M059J (cell line): ENCODE results near the gene SLC25A45. TPM values are rescaled to one million over a fixed set of nuclear protein-coding genes. Genes with fewer than 3 reads are reported as not detected.
"Not testable (repeated sequence)": the region's sequence is repeated elsewhere in the genome, so short reads cannot be mapped to it uniquely, and the experiment has no call there.

Experiments
- DNase-seq: peaks from one replicate; pipeline ENCODE4 v3.0.0-alpha.2; 2012; ENCODE audit warnings: low read depth
- total RNA-seq: library from RNA; depleted of rRNA; stranded (reverse); fragments of >200 nt; shearing (Covaris generic); gene quantifications from 2 replicates; pipeline ENCODE4 v1.2.3, GENCODE V29; 2014

Gene SLC25A45
- total RNA-seq, 1 experiment from 2014 or later: 1.1 TPM

DNA sequence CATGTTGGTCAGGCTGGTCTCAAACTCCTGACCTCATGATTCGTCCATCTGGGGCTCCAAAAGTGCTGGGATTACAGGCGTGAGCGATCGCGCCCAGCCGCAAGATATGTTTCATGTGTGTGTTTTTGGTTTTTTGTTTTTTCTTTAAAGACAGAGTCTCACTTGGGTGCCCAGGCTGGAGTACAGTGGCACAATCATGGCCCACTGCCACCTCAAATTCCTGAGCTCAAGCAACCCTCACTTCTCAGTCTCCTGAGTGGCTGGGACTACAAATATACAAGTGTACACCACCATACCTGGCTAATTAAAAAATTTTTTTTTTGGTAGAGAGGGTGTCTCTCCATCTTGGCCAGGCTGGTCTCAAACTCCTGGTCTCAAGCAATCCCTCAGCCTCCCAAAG is 19.5 kb downstream of the SLC25A45 start:
- no peak for DNase-seq

DNA sequence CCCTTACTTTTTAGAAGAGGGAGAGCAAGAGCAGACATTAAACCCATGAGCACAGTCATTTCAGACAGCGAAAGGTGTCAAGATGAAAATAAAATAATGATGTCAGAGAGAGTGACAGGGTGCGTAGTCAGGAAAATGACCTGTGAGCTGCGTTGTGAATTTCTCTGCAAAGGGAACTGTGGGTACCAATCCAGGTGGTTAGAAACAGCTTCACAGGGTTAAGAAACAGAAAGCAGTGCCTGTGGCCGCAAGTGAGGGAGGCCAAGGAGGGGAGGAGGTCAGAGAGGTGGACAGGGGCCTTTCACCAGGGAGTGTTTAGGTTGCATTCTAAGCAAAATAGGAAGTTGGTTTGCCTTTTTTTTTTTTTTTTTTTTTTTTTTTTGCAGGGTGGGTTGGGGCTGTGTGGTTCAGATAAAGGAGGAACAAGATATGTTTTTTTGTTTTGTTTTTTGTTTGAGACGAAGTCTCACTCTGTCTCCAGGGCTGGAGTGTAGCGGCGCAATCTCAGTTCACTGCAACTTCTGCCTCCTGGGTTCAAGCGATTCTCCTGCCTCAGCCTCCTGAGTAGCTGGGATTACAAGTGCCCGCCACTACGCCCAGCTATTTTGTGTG is 20.0 kb downstream of the SLC25A45 start:
- DNase-seq: no peak

DNA sequence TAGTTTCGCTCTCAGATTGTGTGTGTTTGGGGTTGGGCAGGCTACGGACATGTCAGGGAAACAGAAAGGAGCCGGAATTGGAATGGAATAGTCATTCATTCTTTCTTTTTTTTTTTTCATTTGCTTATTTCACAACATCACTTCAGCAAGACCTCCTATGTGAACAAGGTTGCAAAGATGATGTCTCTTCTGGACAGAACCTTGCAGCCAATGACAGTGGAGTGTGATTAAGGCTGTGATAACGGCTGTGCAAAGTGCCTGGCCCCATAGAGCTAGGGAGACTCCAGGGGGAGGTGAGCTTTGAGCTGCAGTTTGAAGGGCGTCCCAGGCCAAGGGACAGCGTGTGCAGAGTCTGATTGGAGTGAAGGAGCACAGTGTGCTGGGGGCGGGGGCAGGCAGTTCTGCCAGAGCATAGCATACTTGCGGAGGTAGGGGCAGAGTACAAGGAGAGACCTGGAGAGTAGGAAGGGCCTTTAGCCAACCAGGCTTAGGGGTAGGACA is 24.5 kb downstream of the SLC25A45 start:
- no peak for DNase-seq

DNA sequence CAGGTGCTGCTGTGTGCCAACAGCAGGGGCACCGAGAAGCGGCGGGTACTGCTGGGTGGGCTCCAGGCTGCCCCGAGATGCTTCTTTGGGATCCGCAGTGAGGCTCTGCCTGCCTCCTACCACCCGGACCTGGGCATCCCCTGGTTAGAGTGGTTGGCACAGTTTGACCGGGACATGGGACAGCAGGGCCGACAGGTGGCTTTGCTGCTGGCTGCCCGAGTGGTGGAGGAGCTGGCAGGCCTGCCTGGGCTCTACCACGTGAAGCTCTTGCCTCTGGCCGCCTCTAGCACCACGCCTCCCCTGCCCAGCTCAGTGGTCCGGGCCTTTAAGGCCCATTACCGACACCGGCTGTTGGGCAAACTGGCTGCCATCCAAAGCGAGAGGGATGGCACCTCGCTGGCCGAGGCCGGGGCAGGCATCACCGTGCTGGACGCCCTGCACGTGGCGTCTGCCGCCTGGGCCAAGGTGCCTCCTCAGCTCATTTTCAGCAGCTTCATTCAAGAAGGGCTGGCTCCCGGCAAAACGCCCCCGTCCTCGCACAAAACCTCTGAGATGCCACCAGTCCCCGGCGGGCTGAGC is 26.0 kb downstream of the SLC25A45 start:
- DNase-seq: no peak

DNA sequence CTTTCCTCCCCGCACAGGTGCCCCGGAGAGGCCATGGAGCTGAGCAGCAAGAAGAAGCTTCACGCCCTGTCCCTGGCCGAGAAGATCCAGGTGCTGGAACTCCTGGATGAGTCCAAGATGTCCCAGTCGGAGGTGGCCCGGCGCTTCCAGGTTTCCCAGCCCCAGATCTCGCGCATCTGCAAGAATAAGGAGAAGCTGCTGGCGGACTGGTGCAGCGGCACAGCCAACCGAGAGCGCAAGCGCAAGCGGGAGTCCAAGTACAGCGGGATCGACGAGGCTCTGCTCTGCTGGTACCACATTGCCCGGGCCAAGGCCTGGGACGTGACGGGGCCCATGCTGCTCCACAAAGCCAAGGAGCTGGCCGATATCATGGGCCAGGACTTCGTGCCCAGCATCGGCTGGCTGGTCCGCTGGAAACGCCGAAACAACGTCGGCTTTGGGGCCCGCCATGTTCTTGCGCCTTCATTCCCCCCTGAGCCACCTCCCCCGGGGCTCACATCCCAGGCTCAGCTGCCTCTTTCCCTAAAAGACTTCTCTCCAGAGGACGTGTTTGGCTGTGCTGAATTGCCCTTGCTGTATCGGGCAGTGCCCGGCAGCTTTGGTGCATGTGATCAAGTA is 26.6 kb downstream of the SLC25A45 start:
- peak; percentile 69 for DNase-seq

DNA sequence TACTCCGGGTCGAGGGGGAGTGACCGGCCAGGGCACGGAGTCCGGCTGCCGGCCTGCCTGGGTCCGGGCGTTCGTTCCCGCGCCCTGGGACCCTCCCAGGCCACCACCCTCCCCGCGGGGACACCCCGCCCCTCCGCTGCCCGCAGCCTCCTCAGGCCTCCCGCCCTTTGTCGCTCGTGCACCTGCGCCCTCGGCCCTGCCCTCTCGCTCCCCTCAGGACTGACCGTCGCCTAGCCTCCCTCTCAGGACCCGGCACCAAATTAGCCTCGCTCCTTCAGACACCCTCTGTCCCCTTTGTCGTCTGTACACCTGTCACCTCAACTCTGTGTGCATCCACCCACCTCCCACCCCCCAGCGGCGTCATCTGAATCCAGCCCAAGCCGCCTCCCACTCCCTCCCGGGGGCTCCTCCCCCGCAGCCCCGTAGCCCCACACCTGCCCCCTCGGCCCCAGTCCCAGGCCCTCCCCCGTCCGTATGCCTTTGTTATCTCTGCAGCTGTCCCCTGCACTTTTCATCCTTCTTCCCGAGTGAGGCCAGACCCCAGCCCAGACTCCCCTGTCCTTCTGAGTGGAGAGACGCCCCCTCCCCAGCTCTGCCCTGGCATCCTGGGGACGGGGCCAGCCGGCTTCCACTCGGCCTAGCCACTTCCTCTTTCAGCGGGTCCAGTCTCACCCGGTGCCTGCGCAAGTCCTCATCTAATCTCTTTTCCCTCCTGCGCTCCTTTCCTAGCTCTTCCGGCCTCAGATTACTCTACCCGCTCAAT is 27.3 kb downstream of the SLC25A45 start:
- no peak for DNase-seq

DNA sequence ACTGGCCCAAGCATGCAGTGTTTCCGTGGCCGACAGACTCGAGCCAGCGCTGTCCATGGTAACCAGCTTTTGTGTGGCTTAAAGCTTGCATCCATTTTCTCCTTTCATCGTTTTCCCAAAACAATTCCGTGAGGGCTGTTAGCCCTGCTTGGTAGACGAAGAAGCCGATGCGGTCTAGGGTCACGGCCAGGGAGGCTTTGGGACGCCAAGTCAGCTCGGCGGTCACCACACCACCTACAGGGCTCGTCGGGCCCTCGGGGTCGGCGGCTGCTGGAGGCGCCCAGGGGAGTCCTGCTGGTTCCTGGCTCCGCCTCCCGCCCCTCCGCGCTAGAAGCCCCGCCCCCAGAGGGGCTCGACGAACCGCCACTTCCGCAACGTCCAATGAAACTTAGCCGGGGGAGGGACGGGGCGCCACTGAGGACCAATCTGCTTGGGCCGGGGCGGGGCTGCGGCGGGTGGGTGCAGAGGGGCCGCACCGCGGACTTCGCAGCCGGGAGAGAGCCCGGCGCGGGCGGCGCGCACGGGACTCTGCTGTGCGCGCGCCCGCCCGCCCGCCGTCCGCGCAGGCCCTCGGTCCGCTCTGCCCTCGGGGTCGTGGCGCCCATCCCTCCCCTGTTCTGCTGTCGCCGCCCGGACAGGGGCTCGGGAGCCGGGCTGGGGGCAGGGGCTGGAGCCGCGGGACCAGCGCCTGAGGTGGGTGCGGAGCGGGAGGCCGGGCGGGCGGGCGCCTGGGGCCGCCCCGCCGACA is 28.0 kb downstream of the SLC25A45 start, which contains the start of gene TIGD3:
Gene TIGD3, plus strand, starts transcription at position 487 of the 748 bp plus-strand sequence. CDS start 1,058 bp downstream, outside the sequence.
- DNase-seq: peak; percentile 94

DNA sequence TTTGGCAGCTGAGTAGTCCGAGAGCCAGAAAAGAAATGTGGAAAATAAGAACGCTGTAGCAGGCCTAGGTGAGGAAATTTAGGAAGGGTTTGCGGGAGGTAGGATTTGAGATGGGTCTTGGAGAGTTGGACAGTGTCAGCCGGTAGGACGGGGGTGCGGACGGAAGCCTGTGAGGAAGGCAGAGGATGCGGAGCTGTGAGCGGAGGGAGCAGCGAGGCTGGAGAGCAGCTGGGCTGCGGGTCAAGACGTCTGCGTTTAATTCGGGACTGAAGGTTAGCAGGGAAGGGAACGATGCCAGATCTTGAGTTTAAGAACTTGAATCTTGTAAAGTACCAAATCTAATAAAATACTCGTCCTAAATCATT is 28.6 kb downstream of the SLC25A45 start:
- DNase-seq: no peak

DNA sequence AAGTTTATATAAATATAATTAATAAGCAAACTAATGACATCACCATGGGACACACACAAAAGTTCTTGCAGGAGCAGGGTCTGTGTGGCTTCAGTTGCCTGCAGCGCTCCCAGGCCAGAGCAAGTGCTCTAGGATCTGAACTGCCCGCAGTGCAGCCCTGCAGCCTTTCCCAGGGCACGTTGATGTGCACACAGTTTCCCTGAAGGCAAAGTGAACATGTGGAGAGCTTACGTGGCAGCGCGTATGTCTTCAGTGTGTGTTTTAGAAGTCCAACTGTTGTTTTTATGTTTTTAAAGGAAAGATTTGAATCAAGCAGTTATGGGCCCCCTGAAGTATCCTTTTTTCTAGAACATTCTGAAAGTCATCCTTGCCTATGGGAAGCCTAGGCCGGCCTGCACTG is 29.1 kb downstream of the SLC25A45 start:
- DNase-seq: no peak

DNA sequence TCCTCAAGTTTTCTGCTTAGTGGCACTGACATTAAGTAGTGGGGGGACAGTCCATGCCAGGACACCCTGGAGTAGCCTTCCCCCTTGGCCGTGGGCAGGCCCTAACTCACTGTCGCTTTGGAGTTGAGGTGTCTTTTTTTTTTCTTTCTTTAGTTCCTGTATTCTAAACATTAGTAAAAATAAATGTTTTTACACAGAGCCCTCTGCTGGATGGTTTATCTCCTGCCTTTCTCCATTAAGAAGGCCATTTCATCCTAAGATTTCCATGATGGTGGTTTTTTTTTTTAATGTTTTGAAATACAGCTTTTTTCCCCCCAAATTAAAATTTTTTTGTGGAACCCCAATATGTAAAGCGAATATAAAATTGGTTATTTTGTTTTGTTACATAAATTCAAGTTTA is 29.7 kb downstream of the SLC25A45 start:
- DNase-seq: peak; percentile 29

DNA sequence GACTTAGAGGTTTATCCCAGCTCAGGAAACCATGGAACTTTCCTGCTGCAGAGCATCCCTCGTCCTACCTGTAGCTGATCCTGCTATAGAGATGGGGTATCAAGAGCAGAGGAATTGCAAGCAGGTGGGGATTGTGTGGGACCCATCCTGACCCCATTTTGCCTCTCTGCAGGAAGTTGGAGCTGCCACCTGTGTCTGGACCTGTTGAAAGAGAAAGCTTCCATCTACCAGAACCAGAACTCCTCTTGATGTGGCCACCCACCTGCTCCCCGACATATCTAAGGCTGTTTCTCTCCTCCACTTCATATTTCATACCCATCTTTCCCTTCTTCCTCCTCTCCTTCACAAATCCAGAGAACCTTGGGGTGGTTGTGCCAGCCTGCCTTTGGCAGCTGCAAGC is 30.9 kb downstream of the SLC25A45 start:
- no peak for DNase-seq

DNA sequence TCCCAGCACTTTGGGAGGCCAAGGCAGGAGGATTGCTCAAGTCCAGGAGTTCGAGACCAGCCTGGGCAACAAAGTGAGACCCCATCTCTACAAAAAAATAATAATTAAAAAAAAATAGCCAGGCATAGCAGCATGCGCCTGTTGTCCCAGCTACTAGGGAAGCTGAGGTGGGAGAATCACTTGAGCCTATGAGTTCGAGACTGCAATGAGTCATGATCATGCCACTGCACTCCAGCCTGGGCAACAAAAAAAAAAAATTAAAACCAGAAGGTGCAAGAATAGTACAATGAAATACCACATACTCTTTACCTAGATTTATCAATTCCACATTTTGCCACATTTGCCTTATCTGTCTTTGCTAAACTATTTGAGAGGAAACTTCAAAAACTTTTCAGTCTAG is 40.6 kb downstream of the SLC25A45 start:
- DNase-seq: no peak

DNA sequence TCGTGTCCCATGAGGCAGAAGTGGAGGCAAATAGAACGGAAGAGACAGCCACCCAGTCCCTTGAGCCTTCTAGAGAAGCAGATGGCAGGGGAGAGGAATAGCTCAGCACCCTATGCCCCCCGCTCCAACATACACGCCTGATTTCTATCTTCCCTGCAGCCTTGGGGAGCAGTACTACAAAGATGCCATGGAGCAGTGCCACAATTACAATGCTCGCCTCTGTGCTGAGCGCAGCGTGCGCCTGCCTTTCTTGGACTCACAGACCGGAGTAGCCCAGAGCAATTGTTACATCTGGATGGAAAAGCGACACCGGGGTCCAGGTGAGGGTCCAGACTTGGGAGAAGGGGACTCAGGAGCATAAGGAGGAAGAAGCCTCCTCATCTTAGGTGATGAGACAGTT is 42.2 kb downstream of the SLC25A45 start:
- no peak for DNase-seq

DNA sequence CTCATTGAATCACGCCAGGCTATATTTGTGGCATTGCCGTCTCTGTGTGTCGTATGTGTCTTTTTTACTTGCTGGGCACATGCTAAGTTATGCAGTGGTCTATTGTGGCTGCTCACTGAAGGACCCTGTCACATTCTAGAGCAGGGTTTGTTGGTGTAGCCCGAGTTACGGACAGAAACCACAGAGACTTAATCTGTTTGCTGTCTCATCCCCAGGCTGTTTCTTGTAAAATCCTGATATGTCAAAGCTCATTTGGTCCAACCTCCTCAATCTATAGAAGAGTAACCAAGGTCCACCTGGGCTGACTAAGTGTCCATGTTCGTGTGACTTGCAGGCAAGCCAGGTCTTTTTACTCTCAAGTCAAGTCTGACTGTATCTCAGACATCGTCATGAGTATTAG is 43.8 kb downstream of the SLC25A45 start:
- DNase-seq: no peak

DNA sequence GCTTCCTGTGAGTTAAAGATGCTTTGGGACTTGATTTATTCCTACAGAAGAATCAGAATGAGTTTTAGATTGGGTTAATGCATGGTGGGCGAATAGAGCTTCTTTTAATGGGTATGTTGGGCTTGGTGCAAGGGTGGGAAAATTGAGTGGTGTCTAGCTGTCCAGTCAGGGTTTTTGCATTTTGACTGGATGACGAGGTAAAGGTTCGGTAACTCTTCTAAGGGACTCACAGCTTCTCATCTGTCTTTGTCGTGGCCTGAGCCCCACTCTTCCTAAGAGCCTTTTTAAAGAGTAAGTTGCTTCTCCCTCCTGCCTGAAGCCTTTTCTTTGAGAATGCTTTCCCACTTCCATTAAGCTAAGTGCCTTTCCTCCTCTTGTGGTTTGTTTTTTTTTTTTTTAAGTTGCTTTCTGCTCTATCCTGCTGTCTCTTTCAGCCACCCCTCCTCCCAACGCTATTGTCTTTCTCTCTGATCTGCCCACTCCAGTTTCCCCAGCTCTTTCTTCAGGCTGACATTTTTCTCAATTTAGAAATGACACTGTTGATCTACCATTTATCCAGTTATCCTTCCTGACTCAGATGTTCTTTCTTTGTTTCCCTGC is 47.6 kb downstream of the SLC25A45 start:
- DNase-seq: no peak

DNA sequence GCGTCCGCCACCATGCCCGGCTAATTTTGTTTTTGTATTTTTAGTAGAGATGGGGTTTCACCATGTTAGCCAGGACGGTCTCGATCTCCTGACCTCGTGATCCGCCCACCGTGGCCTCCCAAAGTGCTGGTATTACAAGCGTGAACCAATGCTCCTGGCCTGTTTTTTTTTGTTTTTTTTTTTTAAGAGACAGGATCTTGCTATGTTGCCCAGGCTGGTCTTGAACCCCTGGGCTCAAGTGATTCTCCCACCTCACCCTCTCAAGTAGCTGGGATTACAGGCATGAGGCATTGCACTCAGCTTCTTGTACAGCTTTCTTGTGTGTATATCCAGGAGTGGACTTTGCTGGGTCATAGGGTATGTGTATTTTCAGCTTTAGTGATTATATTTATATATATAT is 49.9 kb downstream of the SLC25A45 start:
- DNase-seq: not testable (repeated sequence)

DNA sequence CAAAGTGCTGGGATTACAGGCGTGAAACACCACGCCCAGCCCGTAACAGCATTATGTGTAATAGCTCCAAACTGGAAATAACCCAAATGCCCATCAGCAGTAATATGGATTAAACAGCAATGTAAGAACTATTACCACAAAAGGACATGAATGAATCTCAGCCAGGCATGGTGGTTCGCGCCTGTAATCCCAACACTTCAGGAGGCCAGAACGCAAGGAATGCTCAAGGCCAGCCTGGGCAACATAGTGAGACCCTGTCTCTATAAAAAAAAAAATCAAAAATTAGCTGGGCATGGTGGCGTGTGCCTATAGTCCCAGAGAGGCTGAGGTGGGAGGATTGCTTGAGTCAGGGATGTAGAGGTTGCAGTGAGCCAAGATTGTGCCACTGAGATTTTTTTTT is 51.9 kb downstream of the SLC25A45 start:
- DNase-seq: no peak

DNA sequence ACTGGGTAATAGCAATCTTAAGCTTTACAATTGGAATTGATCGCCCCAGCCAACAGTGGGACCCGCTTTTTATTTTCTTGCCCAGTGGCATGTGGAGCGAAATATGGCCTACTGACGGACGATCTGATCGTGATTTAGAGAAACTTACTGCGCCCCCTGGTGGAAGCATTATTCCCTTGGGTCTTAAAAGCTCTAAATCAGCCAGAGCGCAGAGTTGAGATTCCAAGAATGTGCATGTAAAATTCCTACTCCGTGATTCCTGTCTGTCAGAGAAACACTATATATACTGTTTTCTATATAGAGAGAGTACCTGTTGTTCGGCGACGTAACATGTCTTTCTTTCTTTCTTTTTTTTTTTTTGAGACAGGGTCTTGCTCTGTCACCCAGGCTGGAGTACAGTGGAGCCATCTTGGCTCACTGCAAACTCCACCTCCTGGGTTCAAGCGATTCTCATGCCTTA is 52.5 kb downstream of the SLC25A45 start:
- peak; percentile 84 for DNase-seq

DNA sequence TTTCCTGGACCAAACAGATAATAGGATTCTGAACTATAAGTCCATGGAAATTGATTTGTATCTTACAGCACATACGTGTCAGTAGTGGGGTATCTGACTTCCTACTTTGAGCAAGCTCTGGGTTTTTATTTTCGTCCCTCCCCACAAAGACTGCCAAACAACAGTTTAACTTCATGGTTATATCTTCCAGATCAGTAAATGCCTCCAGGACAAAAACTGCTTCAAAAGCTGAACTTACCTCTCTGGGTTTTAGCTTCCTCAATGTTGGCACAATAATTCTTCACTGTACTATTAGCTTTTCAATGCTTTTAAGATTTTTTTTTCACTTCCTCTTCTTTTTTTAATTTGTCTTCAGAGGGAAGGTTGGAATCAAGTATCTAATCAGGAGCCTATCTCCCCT is 53.0 kb downstream of the SLC25A45 start:
- no peak for DNase-seq

DNA sequence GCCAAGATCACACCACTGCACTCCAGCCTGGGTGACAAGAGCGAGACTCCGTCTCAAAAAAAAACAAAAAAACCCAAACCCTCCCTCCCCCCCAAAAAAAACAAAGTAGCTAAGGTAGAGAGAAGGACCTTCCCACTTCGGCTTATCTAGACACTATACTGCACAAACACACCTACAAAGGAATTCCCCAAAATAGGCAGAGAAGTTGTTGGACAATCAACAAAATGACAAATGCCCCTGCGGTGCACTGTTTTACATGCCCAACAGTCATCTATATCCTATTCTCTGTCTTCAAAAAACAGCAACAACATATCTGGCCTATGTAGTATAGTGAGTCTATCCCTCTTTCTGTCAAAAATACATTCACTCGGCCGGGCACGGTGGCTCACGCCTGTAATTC is 55.4 kb downstream of the SLC25A45 start:
- DNase-seq: no peak

DNA sequence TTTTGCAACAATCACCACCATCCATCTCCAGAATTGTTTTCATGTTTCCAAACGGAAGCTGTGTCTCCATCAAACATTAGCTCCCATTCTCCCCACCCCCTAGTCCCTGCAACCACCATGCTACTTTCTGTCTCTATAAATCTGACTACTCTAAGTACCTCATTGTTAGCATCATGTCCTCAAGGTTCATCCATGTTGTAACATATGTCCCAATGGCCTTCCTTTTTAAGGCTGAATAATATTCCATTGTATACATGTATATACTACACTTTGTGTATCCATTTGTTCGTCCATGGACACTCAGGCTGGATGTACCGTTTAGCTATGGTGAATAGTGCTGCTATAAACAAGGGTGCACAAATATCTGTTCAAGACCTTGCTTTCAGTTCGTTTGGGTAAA is 57.0 kb downstream of the SLC25A45 start:
- DNase-seq: no peak
